K562 (cell line): Measurements from ENCODE around the gene IQCE. TPM values are rescaled to one million over a fixed set of nuclear protein-coding genes. Genes with fewer than 3 reads are reported as not detected.

Experiments
- ATAC-seq: fragments of 200-7000 bp; cut with Tn5 transposase; 3 replicates; pipeline ENCODE4 v1.9.1; 2020; ENCODE audit warnings: moderate library complexity
- BruUV-seq: library from RNA; stranded (reverse); fragments of 400-500 nt; replicated peaks from 2 replicates; lab custom pipeline; 2021; lab: Mats Ljungman, UMichigan
- CTCF ChIA-PET: fragments of 300-600 bp; formaldehyde crosslinking; extraction: SDS; loops from one replicate; lab custom pipeline; 2021; ENCODE audit warnings: low intra/inter-chr PET ratio; lab: Yijun Ruan, JAX
- POLR2A ChIA-PET: fragments of 300-600, 350-650 bp; sonication (Branson Sonifier 250); formaldehyde crosslinking; extraction: SDS; loops from one replicate; lab custom pipeline; 2021; ENCODE audit warnings: antibody characterized with exemption, inconsistent platforms; lab: Yijun Ruan, JAX
- DNase-seq, 4 experiments: peaks; one replicate each; pipeline versions ENCODE4 v3.0.0 to v3.0.0-alpha.2; 2011 to 2018; ENCODE audit warnings: low spot score in 3 of 4, mixed read lengths in 3 of 4; ENCODE audit errors: extremely low read depth in 1 of 4
- FAIRE-seq: peaks from 2 replicates; lab custom pipeline; 2011; peaks lifted over from hg19 to GRCh38; lab: Jason Lieb, UNC
- H2AFZ ChIP-seq: 2 replicates; pipeline ENCODE4 v1.6.0; 2011; ENCODE audit warnings: low read depth, low read length, control low read depth, inconsistent platforms
- H3K27ac ChIP-seq: fragments of 200-600 bp; 3 replicates; pipeline ENCODE4 v1.8.0; 2011; ENCODE audit warnings: low read depth, mild to moderate bottlenecking, control low read depth, inconsistent platforms, low read length, moderate library complexity, mixed read lengths; ENCODE audit errors: extremely low read depth
- H3K27me3 ChIP-seq, 2 experiments: fragments of 300-600 bp in 1 of 2; 2 replicates in 1 of 2; 3 replicates in 1 of 2; pipeline versions ENCODE4 v1.6.0 to v1.8.0; 2011; ENCODE audit warnings: inconsistent platforms in 2 of 2, low read length in 2 of 2, mild to moderate bottlenecking in 1 of 2, mixed read lengths in 1 of 2, moderate library complexity in 1 of 2; ENCODE audit not compliant: control insufficient read depth in 2 of 2, insufficient read depth in 2 of 2
- H3K36me3 ChIP-seq: fragments of 300-600 bp; 3 replicates; pipeline ENCODE4 v1.8.0; 2011; ENCODE audit warnings: mild to moderate bottlenecking, low read length, inconsistent platforms; ENCODE audit not compliant: control insufficient read depth, insufficient read depth
- H3K4me1 ChIP-seq, 2 experiments: fragments of 200-600 bp in 1 of 2; replicated peaks in 1 of 2; 2 replicates in 1 of 2; 3 replicates in 1 of 2; pipeline versions ENCODE4 v1.5.1 to v1.8.0; 2011; ENCODE audit warnings: inconsistent platforms in 2 of 2, low read length in 2 of 2, mild to moderate bottlenecking in 1 of 2, mixed read lengths in 1 of 2, moderate library complexity in 1 of 2; ENCODE audit not compliant: control insufficient read depth in 2 of 2, insufficient read depth in 2 of 2
- H3K4me2 ChIP-seq: 2 replicates; pipeline ENCODE4 v1.6.1; 2011; ENCODE audit warnings: low read length, control low read depth, inconsistent platforms, mixed read lengths; ENCODE audit not compliant: insufficient read depth
- H3K4me3 ChIP-seq: fragments of 200-600 bp; sonication (generic), shearing (Covaris generic); 2 replicates; pipeline ENCODE4 v1.5.1; 2016; ENCODE audit warnings: control low read depth, inconsistent platforms
- H3K79me2 ChIP-seq: fragments of 200-600 bp; 3 replicates; pipeline ENCODE4 v1.8.0; 2011; ENCODE audit warnings: low read length, inconsistent platforms; ENCODE audit not compliant: control insufficient read depth, insufficient read depth
- H3K9ac ChIP-seq, 2 experiments: 2 replicates each; pipeline versions ENCODE4 v1.6.0 to v1.6.1; 2011; ENCODE audit warnings: low read depth in 2 of 2, low read length in 2 of 2, control low read depth in 1 of 2, inconsistent platforms in 1 of 2, mild to moderate bottlenecking in 1 of 2, mixed read lengths in 1 of 2; ENCODE audit not compliant: insufficient read depth in 1 of 2
- H3K9me1 ChIP-seq: one replicate; pipeline ENCODE4 v1.6.0; 2011; ENCODE audit warnings: inconsistent platforms, mild to moderate bottlenecking, low read length, moderate library complexity; ENCODE audit not compliant: control insufficient read depth, insufficient read depth
- H3K9me3 ChIP-seq: replicated peaks from 2 replicates; pipeline ENCODE4 v1.5.1; 2011; ENCODE audit warnings: low read depth, low read length, inconsistent platforms; ENCODE audit not compliant: control insufficient read depth, insufficient read depth
- H4K20me1 ChIP-seq: replicated peaks from 2 replicates; pipeline ENCODE4 v1.6.1; 2011; ENCODE audit warnings: low read length, inconsistent platforms, mixed read lengths; ENCODE audit not compliant: control insufficient read depth, insufficient read depth
- EP400 ChIP-seq: fragments of 450-650 bp; IDR thresholded peaks from 2 replicates; pipeline ENCODE4 v1.6.1; 2017; ENCODE audit warnings: antibody characterized with exemption, mild to moderate bottlenecking, moderate library complexity
- HDAC3 ChIP-seq: fragments of 450-650 bp; IDR thresholded peaks from 2 replicates; pipeline ENCODE4 v1.6.1; 2018; ENCODE audit warnings: borderline replicate concordance, mild to moderate bottlenecking, moderate library complexity; ENCODE audit not compliant: partially characterized antibody
- NELFE ChIP-seq: IDR thresholded peaks from 2 replicates; pipeline ENCODE4 v1.6.1; 2011; ENCODE audit warnings: mild to moderate bottlenecking; ENCODE audit not compliant: insufficient read depth, insufficient read length
- OTX1 ChIP-seq: fragments of 450-650 bp; formaldehyde crosslinking; IDR thresholded peaks from 2 replicates; pipeline ENCODE4 v1.4.0; 2022; ENCODE audit warnings: mild to moderate bottlenecking
- POLR2AphosphoS2 ChIP-seq: IDR thresholded peaks from 2 replicates; pipeline ENCODE4 v1.6.1; 2012; ENCODE audit warnings: low read length, improper control_type of control experiment
- RBFOX2 ChIP-seq: fragments of 200-400 bp; formaldehyde crosslinking; IDR thresholded peaks from 2 replicates; pipeline ENCODE4 v1.6.1; 2017; ENCODE audit warnings: low read depth, mild to moderate bottlenecking, low read length, moderate library complexity
- RFX5 ChIP-seq: IDR thresholded peaks from 2 replicates; pipeline ENCODE4 v1.6.1; 2011; ENCODE audit warnings: low read depth, mild to moderate bottlenecking, improper control_type of control experiment, low read length
- RUNX1 ChIP-seq: sonication (generic); IDR thresholded peaks from 2 replicates; pipeline ENCODE4 v1.6.1; 2016; ENCODE audit warnings: antibody characterized with exemption, low read depth
- THRAP3 ChIP-seq: fragments of 450-650 bp; IDR thresholded peaks from 2 replicates; pipeline ENCODE4 v1.6.1; 2016; ENCODE audit warnings: mild to moderate bottlenecking, inconsistent platforms, borderline replicate concordance
- TRIM24 ChIP-seq, 2 experiments: fragments of 450-650 bp; IDR thresholded peaks; 2 replicates each; pipeline ENCODE4 v1.6.1; 2016
- ZNF212 ChIP-seq: fragments of 450-650 bp; formaldehyde crosslinking; IDR thresholded peaks from 2 replicates; pipeline ENCODE4 v1.4.0; 2020; ENCODE audit warnings: mild to moderate bottlenecking
- ZNF75A ChIP-seq: fragments of 450-650 bp; formaldehyde crosslinking; IDR thresholded peaks from 2 replicates; pipeline ENCODE4 v1.4.0; 2020; ENCODE audit warnings: mild to moderate bottlenecking
- WGBS: fragments of 100-300 bp; shearing (Covaris generic); methylation state at CpG from one replicate; pipeline ENCODE4 v1.1.6; 2016; ENCODE audit warnings: low coverage, mixed read lengths; ENCODE audit not compliant: insufficient coverage; ENCODE audit errors: missing lambda C conversion rate; 5-methylcytosine and 5-hydroxymethylcytosine counted together
- in situ Hi-C: fragments of 300-500 bp; cut with MboI; formaldehyde crosslinking; loops from 4 replicates; pipeline ENCODE4 v1.15.0; 2018; ENCODE audit warnings: inconsistent platforms, mixed read lengths
- intact Hi-C: fragments of 100-400 bp; cut with micrococcal nuclease; formaldehyde crosslinking; loops from 2 replicates; pipeline ENCODE4 v1.14.2; 2022
- polyA plus RNA-seq, 8 experiments: library from polyadenylated mRNA; depleted of rRNA in 4 of 8; stranded (reverse) in 5 of 8; unstranded in 3 of 8; fragments of >200 nt; fragmentation: Nextera tagmentation in 2 of 8; fragmentation: Illumina TruSeq in 1 of 8; extraction: Ambion mirVana in 2 of 8; extraction: Trizol in 1 of 8; gene quantifications; 2 replicates each; pipeline versions ENCODE4 v1.2.1 to v1.2.3, GENCODE V29; 2011 to 2014; ENCODE audit warnings: inconsistent platforms in 1 of 8, missing spikeins in 1 of 8
- total RNA-seq, 7 experiments: library from RNA; depleted of rRNA in 6 of 7; stranded (reverse); fragments of >200 nt in 6 of 7; fragmentation: Illumina TruSeq in 2 of 7; extraction: Trizol in 2 of 7; gene quantifications; 2 replicates each; pipeline versions ENCODE4 v1.2.1 to v1.2.3, GENCODE V29; 2011 to 2021; ENCODE audit warnings: low replicate concordance in 1 of 7

The IQCE gene
- total and polyA plus RNA-seq, 9 of the 15 experiments (the other 6 are each of a cell fraction or from before 2014, with no cell fraction given), result 0.18 to 8.5 (median 4.2) TPM

DNA sequence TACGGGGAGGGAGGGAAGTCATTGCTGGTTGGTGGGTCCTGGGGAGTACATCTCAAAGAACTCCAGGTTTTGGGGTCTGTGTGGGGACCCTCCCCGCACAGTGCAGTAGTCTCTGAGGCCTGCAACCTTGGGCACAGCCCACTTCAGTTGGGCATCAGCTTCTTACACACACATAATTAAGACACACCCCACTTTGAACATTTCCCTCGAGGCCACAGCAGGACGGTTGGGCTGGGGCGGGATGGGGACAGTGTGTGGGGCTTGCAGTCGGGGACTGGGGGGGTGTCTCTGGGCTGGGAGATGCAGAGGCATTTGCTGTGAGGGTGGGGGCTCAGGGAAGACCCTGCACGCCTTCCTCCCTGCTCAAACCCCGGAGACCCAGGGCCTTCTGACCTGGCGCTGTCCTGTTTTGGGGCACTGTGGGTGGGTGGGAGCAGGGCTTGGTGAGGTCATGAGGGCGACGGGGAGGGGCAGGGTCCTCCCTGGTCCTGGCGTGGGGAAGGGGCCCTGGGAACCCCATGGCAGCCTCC, 38.0 kb upstream of the IQCE start:
- intact Hi-C loops, result no loop called here
- FAIRE-seq (no peak), ATAC-seq (no peak), DNase-seq (no peak)
- Histone ChIP-seq H3K4me3 (no peak overlapping the region), H3K9me1 (no peaks in the 10 kb centered on the region), H3K9me3 (no peaks in the 10 kb centered on the region), H4K20me1 (peaks cover 4% of the 10 kb centered on the region), H3K4me1 (peaks cover 0 to 89% of the 10 kb centered on the region in 2 experiments), H3K36me3 (no peaks in the 10 kb centered on the region), H3K27me3 (peaks cover 0 to 25% of the 10 kb centered on the region in 2 experiments; a peak in 2 of 5 replicates), H3K79me2 (no peaks in the 10 kb centered on the region), H2AFZ (no peak overlapping the region), H3K27ac (no peak overlapping the region), H3K4me2 (no peak overlapping the region), H3K9ac (no peak overlapping the region)
- BruUV-seq, result no TSS peak
- no peak for TF ChIP-seq OTX1 (CRISPR knock-in tag)
- no peak for TF ChIP-seq POLR2AphosphoS2
- no peak for TF ChIP-seq RFX5
- TF ChIP-seq EP400, result no peak
- TF ChIP-seq RBFOX2, result no peak
- no peak for TF ChIP-seq TRIM24 (IDR thresholded peaks at IDR 0.05)
- no peak for TF ChIP-seq THRAP3
- no peak for TF ChIP-seq ZNF212
- no peak for TF ChIP-seq HDAC3
- no peak for TF ChIP-seq RUNX1
- TF ChIP-seq ZNF75A (CRISPR knock-in tag), result no peak
- no peak for TF ChIP-seq NELFE
- POLR2A ChIA-PET, result interaction anchor here (0.7 to 1.2 kb wide), 2 partner anchors 12 to 13 kb away, joined by 3 read pairs; no protein-coding TSS in a partner anchor
- 19% methylated on average over 4 of the region's 12 CpGs for WGBS
- CTCF ChIA-PET, result no interaction called here
- in situ Hi-C loops, result no loop called here
